Measurements from ENCODE around the gene RAPGEF4. TPM values are rescaled to one million over a fixed set of nuclear protein-coding genes. Genes with fewer than 3 reads are reported as not detected.

RAPGEF4 gene
- total RNA-seq, 1 experiment from 2014 or later, result not detected

- TF ChIP-seq CTCF (conservative IDR thresholded peaks at IDR 0.05) (peak; percentile 93), EZH2 (IDR thresholded peaks at IDR 0.05; ENCODE audit: low read depth) (no peak)
- peak in 1 of 2 experiments; percentile 30 for DNase-seq
- Histone ChIP-seq H2AFZ (no peak overlapping the region), H3K4me1 (replicated peaks; ENCODE audit: insufficient read depth) (peaks cover 10% of the 10 kb centered on the region), H3K4me2 (no peak overlapping the region), H3K79me2 (ENCODE audit: low read depth) (no peaks in the 10 kb centered on the region), H3K4me3 (no peak overlapping the region), H3K9me2 (ENCODE audit: insufficient read depth) (no peaks in the 10 kb centered on the region), H3K9me3 (ENCODE audit: insufficient read depth, low read depth) (no peaks in the 10 kb centered on the region), H3K27ac (no peak overlapping the region), H3K27me3 (ENCODE audit: insufficient read depth, low read depth) (no peaks in the 10 kb centered on the region), H4K20me1 (ENCODE audit: insufficient read depth) (no peaks in the 10 kb centered on the region), H3K36me3 (ENCODE audit: low read depth) (no peaks in the 10 kb centered on the region), H3F3A (ENCODE audit: insufficient read depth, low read depth) (0 out of 2 replicates have a peak, but pooled peaks cover 11% of the 10 kb centered on the region)
- ChIA-PET CTCF (interaction anchor here (0.6 kb wide), 1 partner anchor 1222 kb away, joined by 3 read pairs; no protein-coding TSS in a partner anchor), POLR2A (ENCODE audit: unreplicated experiment) (interaction anchor here (0.9 kb wide), 1 partner anchor 11 kb away, joined by 6 read pairs; no protein-coding TSS in a partner anchor)
- intact Hi-C loops (cut with micrococcal nuclease; ENCODE audit: unreplicated experiment), result loop anchor here (5.0 kb wide), 1 partner anchor 1132 kb away; no protein-coding TSS in a partner anchor
- no TSS peak for BruUV-seq (replicated peaks)
Observed at GRCh38 chr2:172704072-172704936, 31.3 kb upstream of the RAPGEF4 start.

GRCh38 chr2:172705352-172705751 lies 30.3 kb upstream of the RAPGEF4 start:
- Histone ChIP-seq H3K79me2 (ENCODE audit: low read depth) (no peaks in the 10 kb centered on the region), H3K36me3 (ENCODE audit: low read depth) (no peaks in the 10 kb centered on the region), H3K9me2 (ENCODE audit: insufficient read depth) (no peaks in the 10 kb centered on the region), H3K9me3 (ENCODE audit: insufficient read depth, low read depth) (no peaks in the 10 kb centered on the region), H3K4me1 (replicated peaks; ENCODE audit: insufficient read depth) (peaks cover 12% of the 10 kb centered on the region), H2AFZ (no peak overlapping the region), H3K27ac (no peak overlapping the region), H3K4me2 (no peak overlapping the region), H3K27me3 (ENCODE audit: insufficient read depth, low read depth) (no peaks in the 10 kb centered on the region), H3K4me3 (no peak overlapping the region), H4K20me1 (ENCODE audit: insufficient read depth) (no peaks in the 10 kb centered on the region), H3F3A (ENCODE audit: insufficient read depth, low read depth) (0 out of 2 replicates have a peak, but pooled peaks cover 11% of the 10 kb centered on the region)
- no peak for TF ChIP-seq EZH2 (IDR thresholded peaks at IDR 0.05; ENCODE audit: low read depth)
- TF ChIP-seq CTCF (conservative IDR thresholded peaks at IDR 0.05), result no peak; the same call in 1 of the 2 replicates
- BruUV-seq (replicated peaks), result no TSS peak
- intact Hi-C loops (cut with micrococcal nuclease; ENCODE audit: unreplicated experiment), result no loop called here
- no peak for DNase-seq
- ChIA-PET CTCF (no interaction called here), POLR2A (ENCODE audit: unreplicated experiment) (no interaction called here)

GRCh38 chr2:172708247-172708646 lies 27.4 kb upstream of the RAPGEF4 start:
- H3K27me3 ChIP-seq (ENCODE audit: insufficient read depth, low read depth), result no peaks in the 10 kb centered on the region
- no peaks in the 10 kb centered on the region for H3K9me2 ChIP-seq (ENCODE audit: insufficient read depth)
- H3K4me1 ChIP-seq (replicated peaks; ENCODE audit: insufficient read depth), result peaks cover 10% of the 10 kb centered on the region
- no peak for TF ChIP-seq CTCF (conservative IDR thresholded peaks at IDR 0.05)
- TF ChIP-seq EZH2 (IDR thresholded peaks at IDR 0.05; ENCODE audit: low read depth), result no peak
- no peak overlapping the region for H2AFZ ChIP-seq
- no peak overlapping the region for H3K4me2 ChIP-seq
- ChIA-PET POLR2A (ENCODE audit: unreplicated experiment) (no interaction called here), CTCF (no interaction called here)
- BruUV-seq (replicated peaks), result no TSS peak
- no peaks in the 10 kb centered on the region for H4K20me1 ChIP-seq (ENCODE audit: insufficient read depth)
- peaks cover 8% of the 10 kb centered on the region for H3F3A ChIP-seq (ENCODE audit: insufficient read depth, low read depth)
- H3K27ac ChIP-seq, result no peak overlapping the region
- no peaks in the 10 kb centered on the region; the same call in 1 of the 2 replicates for H3K9me3 ChIP-seq (ENCODE audit: insufficient read depth, low read depth)
- DNase-seq, result no peak
- no peaks in the 10 kb centered on the region for H3K36me3 ChIP-seq (ENCODE audit: low read depth)
- H3K4me3 ChIP-seq, result no peak overlapping the region
- no peaks in the 10 kb centered on the region for H3K79me2 ChIP-seq (ENCODE audit: low read depth)
- intact Hi-C loops (cut with micrococcal nuclease; ENCODE audit: unreplicated experiment), result no loop called here
